ENCODE results near the gene TEX14. TPM values are rescaled to one million over a fixed set of nuclear protein-coding genes. Genes with fewer than 3 reads are reported as not detected.

Gene TEX14
- total and polyA plus RNA-seq, 8 donors = 0.03 to 0.06 TPM; not detected in 6

GRCh38 chr17:58667934-58668597 lies 23.8 kb downstream of the TEX14 start:
- TF ChIP-seq EP300 (IDR thresholded peaks at IDR 0.05) (no peak), CTCF (IDR thresholded peaks at IDR 0.05) (no peak), POLR2AphosphoS5 (IDR thresholded peaks at IDR 0.05) (no peak), POLR2A (IDR thresholded peaks at IDR 0.05) (no peak)
- no peak for DNase-seq
- Histone ChIP-seq H3K4me3 (no peak overlapping the region), H3K4me1 (no peaks in the 10 kb centered on the region), H3K9me3 (no peaks in the 10 kb centered on the region), H3K36me3 (no peaks in the 10 kb centered on the region), H3K27ac (no peak overlapping the region), H3K27me3 (no peaks in the 10 kb centered on the region)
- 75 to 95% (median 86%) methylated on average over 1 of the region's 1 CpG for WGBS, 5 donors
- intact Hi-C loops (cut with DNase I; ENCODE audit: low total_unique reads) = no loop called here

GRCh38 chr17:58666858-58667267 lies 25.0 kb downstream of the TEX14 start:
- 35 to 57% (median 47%) methylated on average over 19 of the region's 19 CpGs for WGBS, 5 donors
- intact Hi-C loops (cut with DNase I; ENCODE audit: low total_unique reads) = no loop called here
- Histone ChIP-seq H3K27ac (peak overlapping the region in 4 of 5 donors; percentile 19 to 60 (median 42)), H3K36me3 (no peaks in the 10 kb centered on the region), H3K4me3 (peak overlapping the region in 2 of 4 donors; percentile 29 to 35), H3K4me1 (no peaks in the 10 kb centered on the region), H3K9me3 (no peaks in the 10 kb centered on the region), H3K27me3 (no peaks in the 10 kb centered on the region)
- TF ChIP-seq CTCF (IDR thresholded peaks at IDR 0.05) (no peak), POLR2A (IDR thresholded peaks at IDR 0.05) (no peak), EP300 (IDR thresholded peaks at IDR 0.05) (peak; percentile 60)
- DNase-seq = peak; percentile 74 to 81

GRCh38 chr17:58665946-58666857 lies 25.6 kb downstream of the TEX14 start:
- Histone ChIP-seq H3K9me3 (no peaks in the 10 kb centered on the region), H3K27me3 (no peaks in the 10 kb centered on the region), H3K27ac (peak overlapping the region in 4 of 5 donors; percentile 19 to 60 (median 42)), H3K4me1 (no peaks in the 10 kb centered on the region), H3K36me3 (no peaks in the 10 kb centered on the region), H3K4me3 (peak overlapping the region in 2 of 4 donors; percentile 29 to 35)
- TF ChIP-seq EP300 (IDR thresholded peaks at IDR 0.05) (no peak), POLR2A (IDR thresholded peaks at IDR 0.05) (no peak), POLR2AphosphoS5 (IDR thresholded peaks at IDR 0.05) (no peak), CTCF (IDR thresholded peaks at IDR 0.05) (no peak)
- WGBS, 5 donors = 68 to 82% (median 79%) methylated on average over 25 of the region's 25 CpGs
- DNase-seq = no peak
- intact Hi-C loops (cut with DNase I; ENCODE audit: low total_unique reads) = no loop called here

GRCh38 chr17:58664302-58664701 lies 27.5 kb downstream of the TEX14 start:
- WGBS, 5 donors = 77 to 92% (median 84%) methylated on average over 2 of the region's 2 CpGs

More at GRCh38 chr17:58664302-58664701, 27.5 kb downstream of the TEX14 start:
- DNase-seq = no peak
- H3K27ac ChIP-seq = no peak overlapping the region
- H3K4me1 ChIP-seq = peaks cover 0 to 5% (median 0%) of the 10 kb centered on the region in 4 donors
- intact Hi-C loops (cut with DNase I; ENCODE audit: low total_unique reads) = no loop called here
- H3K27me3 ChIP-seq = no peaks in the 10 kb centered on the region
- H3K36me3 ChIP-seq = no peaks in the 10 kb centered on the region
- no peaks in the 10 kb centered on the region for H3K9me3 ChIP-seq
- no peak overlapping the region for H3K4me3 ChIP-seq
- TF ChIP-seq POLR2A (IDR thresholded peaks at IDR 0.05) = no peak
- no peak for TF ChIP-seq EP300 (IDR thresholded peaks at IDR 0.05)
- no peak for TF ChIP-seq CTCF (IDR thresholded peaks at IDR 0.05)
- no peak for TF ChIP-seq POLR2AphosphoS5 (IDR thresholded peaks at IDR 0.05)
